ENCODE data around the gene RHOB.

- TF ChIP-seq CTCF (IDR thresholded peaks at IDR 0.05) (no peak), EZH2 (IDR thresholded peaks at IDR 0.05; ENCODE audit: borderline replicate concordance, insufficient read depth, low read depth, low read length, poor library complexity, severe bottlenecking) (no peak)
Measured at GRCh38 chr2:20444101-20444992, 2.5 kb upstream of the RHOB start.
